GM12878 (cell line): ENCODE measurements around the gene OPCML. TPM values are rescaled to one million over a fixed set of nuclear protein-coding genes. Genes with fewer than 3 reads are reported as not detected.

ENCODE experiments used
- ATAC-seq: fragments of 200-7000 bp; cut with Tn5 transposase; 3 replicates; pipeline ENCODE4 v1.9.1; 2020; ENCODE audit warnings: mild to moderate bottlenecking, moderate library complexity
- BruUV-seq: library from RNA; stranded (reverse); fragments of 400-500 nt; replicated peaks from 2 replicates; lab custom pipeline; 2021; lab: Mats Ljungman, UMichigan
- CTCF ChIA-PET: fragments of 300-600 bp; sonication (Branson Sonifier 250); formaldehyde crosslinking; extraction: SDS; loops from one replicate; lab custom pipeline; 2021; ENCODE audit warnings: inconsistent platforms; lab: Yijun Ruan, JAX
- POLR2A ChIA-PET: fragments of 350-600 bp; formaldehyde crosslinking; extraction: SDS; loops from one replicate; lab custom pipeline; 2021; ENCODE audit warnings: inconsistent platforms; lab: Charles Lee
- RAD21 ChIA-PET: fragments of 300-600 bp; sonication (Branson Sonifier 250); formaldehyde crosslinking; loops from one replicate; lab custom pipeline; 2023; ENCODE audit warnings: antibody characterized with exemption; ENCODE audit not compliant: unreplicated experiment; lab: Charles Lee
- SMC1A ChIA-PET: fragments of 300-600 bp; sonication (Branson Sonifier 250); formaldehyde crosslinking; loops from one replicate; lab custom pipeline; 2023; ENCODE audit not compliant: unreplicated experiment, uncharacterized antibody; lab: Charles Lee
- DNase-seq: peaks from one replicate; pipeline ENCODE4 v3.0.0-alpha.2; 2011; ENCODE audit warnings: low read depth, low spot score
- FAIRE-seq: peaks from 3 replicates; lab custom pipeline; 2011; peaks lifted over from hg19 to GRCh38; lab: Jason Lieb, UNC
- H2AFZ ChIP-seq: 2 replicates; pipeline ENCODE4 v1.6.0; 2011; ENCODE audit warnings: low read depth, low read length, control low read depth; ENCODE audit not compliant: control insufficient read depth
- H3K27ac ChIP-seq: 2 replicates; pipeline ENCODE4 v1.5.1; 2011; ENCODE audit warnings: control low read depth; ENCODE audit not compliant: control insufficient read depth, insufficient read depth
- H3K27me3 ChIP-seq, 2 experiments: replicated peaks in 1 of 2; 2 replicates each; pipeline versions ENCODE4 v1.6.0 to v1.6.1; 2011; ENCODE audit warnings: low read length in 1 of 2; ENCODE audit not compliant: control insufficient read depth in 2 of 2, insufficient read depth in 2 of 2
- H3K36me3 ChIP-seq, 2 experiments: 2 replicates each; pipeline ENCODE4 v1.5.1; 2011; ENCODE audit warnings: low read length in 1 of 2; ENCODE audit not compliant: control insufficient read depth in 2 of 2, insufficient read depth in 2 of 2
- H3K4me1 ChIP-seq: 2 replicates; pipeline ENCODE4 v1.6.1; 2011; ENCODE audit warnings: mild to moderate bottlenecking, low read length, moderate library complexity, mixed read lengths; ENCODE audit not compliant: control insufficient read depth, insufficient read depth
- H3K4me2 ChIP-seq: 2 replicates; pipeline ENCODE4 v1.6.0; 2011; ENCODE audit warnings: control low read depth; ENCODE audit not compliant: control insufficient read depth, insufficient read depth
- H3K4me3 ChIP-seq: fragments of 200-600 bp; sonication (generic); 2 replicates; pipeline ENCODE4 v1.5.1; 2016
- H3K79me2 ChIP-seq: 2 replicates; pipeline ENCODE4 v1.6.0; 2011; ENCODE audit warnings: low read length; ENCODE audit not compliant: control insufficient read depth, insufficient read depth
- H3K9ac ChIP-seq: 2 replicates; pipeline ENCODE4 v1.8.0; 2011; ENCODE audit warnings: low read length, control low read depth, mixed read lengths; ENCODE audit not compliant: control insufficient read depth, insufficient read depth
- H3K9me3 ChIP-seq: replicated peaks from 3 replicates; pipeline ENCODE4 v1.5.1; 2011; ENCODE audit warnings: mild to moderate bottlenecking, low read length; ENCODE audit not compliant: control insufficient read depth, insufficient read depth
- H4K20me1 ChIP-seq: 2 replicates; pipeline ENCODE4 v1.6.0; 2011; ENCODE audit not compliant: control insufficient read depth, insufficient read depth
- ESRRA ChIP-seq: IDR thresholded peaks from 2 replicates; pipeline ENCODE4 v1.6.1; 2012; ENCODE audit warnings: mild to moderate bottlenecking, low read length, improper control_type of control experiment
- HDAC2 ChIP-seq: fragments of 200-600 bp; sonication (generic); IDR thresholded peaks from 2 replicates; pipeline ENCODE4 v1.6.1; 2017
- HDGF ChIP-seq: fragments of 450-650 bp; IDR thresholded peaks from 2 replicates; pipeline ENCODE4 v1.6.1; 2016; ENCODE audit warnings: antibody characterized with exemption
- IKZF1 ChIP-seq: fragments of 450-650 bp; conservative IDR thresholded peaks from 2 replicates; pipeline ENCODE4 v1.6.1; 2017; ENCODE audit warnings: antibody characterized with exemption, mild to moderate bottlenecking
- KAT2A ChIP-seq: conservative IDR thresholded peaks from 2 replicates; pipeline ENCODE4 v1.6.1; 2011; ENCODE audit warnings: low read depth, low read length; ENCODE audit not compliant: control insufficient read depth
- NR2F1 ChIP-seq: fragments of 450-650 bp; conservative IDR thresholded peaks from 2 replicates; pipeline ENCODE4 v1.6.1; 2017; ENCODE audit warnings: mild to moderate bottlenecking
- SMAD1 ChIP-seq: fragments of 450-650 bp; IDR thresholded peaks from 2 replicates; pipeline ENCODE4 v1.6.1; 2018; ENCODE audit warnings: mild to moderate bottlenecking, low read depth; ENCODE audit not compliant: partially characterized antibody
- SMC3 ChIP-seq: IDR thresholded peaks from 2 replicates; pipeline ENCODE4 v1.6.1; 2011; ENCODE audit warnings: low read length, improper control_type of control experiment, borderline replicate concordance
- TCF12 ChIP-seq: IDR thresholded peaks from 2 replicates; pipeline ENCODE4 v1.6.1; 2011; ENCODE audit warnings: low read depth, mild to moderate bottlenecking, low read length
- YY1 ChIP-seq: IDR thresholded peaks from 2 replicates; pipeline ENCODE4 v1.6.1; 2011; ENCODE audit warnings: low read depth, mild to moderate bottlenecking, low read length
- ZBTB4 ChIP-seq: fragments of 450-650 bp; formaldehyde crosslinking; IDR thresholded peaks from 2 replicates; pipeline ENCODE4 v1.4.0; 2022; ENCODE audit warnings: mild to moderate bottlenecking, moderate library complexity
- WGBS: methylation state at CpG from one replicate; pipeline ENCODE4 v1.1.6; 2016; ENCODE audit warnings: low lambda C conversion rate; ENCODE audit not compliant: insufficient replicate concordance, insufficient coverage; ENCODE audit errors: missing lambda C conversion rate; 5-methylcytosine and 5-hydroxymethylcytosine counted together
- in situ Hi-C: fragments of 300-500 bp; cut with MboI; formaldehyde crosslinking; loops from 9 replicates; pipeline ENCODE4 v1.14.3; 2018; ENCODE audit warnings: mixed read lengths
- intact Hi-C: fragments of 100-400 bp; cut with micrococcal nuclease; formaldehyde crosslinking; loops from one replicate; pipeline ENCODE4 v1.14.2; 2022; ENCODE audit not compliant: unreplicated experiment
- polyA plus RNA-seq, 11 experiments: library from polyadenylated mRNA; depleted of rRNA in 4 of 11; unstranded in 6 of 11; stranded (reverse) in 5 of 11; fragments of >200 nt; fragmentation: Nextera tagmentation in 4 of 11; fragmentation: Illumina TruSeq in 1 of 11; extraction: Ambion mirVana in 4 of 11; extraction: Trizol in 1 of 11; gene quantifications; 1 replicate in 1 of 11; 2 replicates in 10 of 11; pipeline versions ENCODE4 v1.2.1 to v1.2.3, GENCODE V29; 2011 to 2016; ENCODE audit warnings: inconsistent platforms in 2 of 11, missing spikeins in 2 of 11, low read depth in 1 of 11
- total RNA-seq, 4 experiments: library from RNA; depleted of rRNA in 3 of 4; stranded (reverse); fragments of >200 nt in 3 of 4; fragmentation: Illumina TruSeq in 1 of 4; extraction: Trizol in 1 of 4; gene quantifications; 2 replicates each; pipeline versions ENCODE4 v1.2.1 to v1.2.3, GENCODE V29; 2013 to 2021
- TF ChIP-seq, protein P1 (sequence below): IDR thresholded peaks from 2 replicates; pipeline ENCODE4 v1.6.1; 2011; ENCODE audit warnings: borderline replicate concordance, low read depth, mild to moderate bottlenecking, moderate library complexity, low read length; ENCODE audit not compliant: insufficient read depth, poor library complexity, severe bottlenecking
- TF ChIP-seq, protein P2 (sequence below): IDR thresholded peaks from 2 replicates; pipeline ENCODE4 v1.6.1; 2012; ENCODE audit warnings: low read depth, low read length, improper control_type of control experiment
- TF ChIP-seq, protein P3 (sequence below): IDR thresholded peaks from 2 replicates; pipeline ENCODE4 v1.6.1; 2011; ENCODE audit warnings: borderline replicate concordance, low read depth, mild to moderate bottlenecking, moderate library complexity, mixed read lengths, low read length; ENCODE audit not compliant: insufficient read depth; ENCODE audit errors: extremely low read length

The OPCML gene
- total and polyA plus RNA-seq, 10 of the 15 experiments (the other 5 are each of a cell fraction or from before 2014, with no cell fraction given) = 0.84 TPM; not detected in 9

GRCh38 chr11:133123366-133123765 is 408.9 kb downstream of the OPCML start (continued):
- TF ChIP-seq, protein P1, sequence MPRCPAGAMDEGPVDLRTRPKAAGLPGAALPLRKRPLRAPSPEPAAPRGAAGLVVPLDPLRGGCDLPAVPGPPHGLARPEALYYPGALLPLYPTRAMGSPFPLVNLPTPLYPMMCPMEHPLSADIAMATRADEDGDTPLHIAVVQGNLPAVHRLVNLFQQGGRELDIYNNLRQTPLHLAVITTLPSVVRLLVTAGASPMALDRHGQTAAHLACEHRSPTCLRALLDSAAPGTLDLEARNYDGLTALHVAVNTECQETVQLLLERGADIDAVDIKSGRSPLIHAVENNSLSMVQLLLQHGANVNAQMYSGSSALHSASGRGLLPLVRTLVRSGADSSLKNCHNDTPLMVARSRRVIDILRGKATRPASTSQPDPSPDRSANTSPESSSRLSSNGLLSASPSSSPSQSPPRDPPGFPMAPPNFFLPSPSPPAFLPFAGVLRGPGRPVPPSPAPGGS = no peak
- TF ChIP-seq, protein P2, sequence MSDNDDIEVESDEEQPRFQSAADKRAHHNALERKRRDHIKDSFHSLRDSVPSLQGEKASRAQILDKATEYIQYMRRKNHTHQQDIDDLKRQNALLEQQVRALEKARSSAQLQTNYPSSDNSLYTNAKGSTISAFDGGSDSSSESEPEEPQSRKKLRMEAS = no peak
- TF ChIP-seq ESRRA (no peak), KAT2A (no peak), NR2F1 (no peak), ZBTB4 (CRISPR knock-in tag) (no peak)

- no peak overlapping the region for H3K27ac ChIP-seq
- ChIA-PET SMC1A (no interaction called here), RAD21 (no interaction called here), POLR2A (no interaction called here), CTCF (interaction anchor here (1.5 kb wide), 1 partner anchor 12 kb away, joined by 4 read pairs; no protein-coding TSS in a partner anchor)
- no peak for DNase-seq
- H3K4me3 ChIP-seq = no peak overlapping the region
- no peaks in the 10 kb centered on the region for H3K79me2 ChIP-seq
- H3K36me3 ChIP-seq = no peaks in the 10 kb centered on the region
- no peak for FAIRE-seq
- no TSS peak for BruUV-seq
- ATAC-seq = no peak
- in situ Hi-C loops (no loop called here), intact Hi-C loops (no loop called here)
- H2AFZ ChIP-seq = no peak overlapping the region
- H3K27me3 ChIP-seq = peaks cover 2 to 3% of the 10 kb centered on the region in 2 experiments; a peak in 3 of 4 replicates
- H3K9me3 ChIP-seq = no peaks in the 10 kb centered on the region
- 0% methylated on average over 3 of the region's 3 CpGs for WGBS
- no peaks in the 10 kb centered on the region for H3K4me1 ChIP-seq
- no peaks in the 10 kb centered on the region for H4K20me1 ChIP-seq
- no peak overlapping the region for H3K4me2 ChIP-seq
- TF ChIP-seq SMC3 = no peak
- TF ChIP-seq, protein P3, sequence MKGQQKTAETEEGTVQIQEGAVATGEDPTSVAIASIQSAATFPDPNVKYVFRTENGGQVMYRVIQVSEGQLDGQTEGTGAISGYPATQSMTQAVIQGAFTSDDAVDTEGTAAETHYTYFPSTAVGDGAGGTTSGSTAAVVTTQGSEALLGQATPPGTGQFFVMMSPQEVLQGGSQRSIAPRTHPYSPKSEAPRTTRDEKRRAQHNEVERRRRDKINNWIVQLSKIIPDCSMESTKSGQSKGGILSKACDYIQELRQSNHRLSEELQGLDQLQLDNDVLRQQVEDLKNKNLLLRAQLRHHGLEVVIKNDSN = no peak
- no peak for TF ChIP-seq HDAC2
- no peak for TF ChIP-seq HDGF
- TF ChIP-seq IKZF1 = no peak
- TF ChIP-seq YY1 = no peak
- TF ChIP-seq TCF12 = no peak
- TF ChIP-seq SMAD1 = no peak
- H3K9ac ChIP-seq = no peak overlapping the region
Observed at GRCh38 chr11:133122256-133122655, 410.0 kb downstream of the OPCML start.
